ENCODE results near the gene ZFYVE28. TPM values are rescaled to one million over a fixed set of nuclear protein-coding genes. Genes with fewer than 3 reads are reported as not detected.
A peak's percentile ranks its signal among the peaks of the same experiment; 100 is the strongest.

Gene ZFYVE28
- total RNA-seq, 2 experiments from 2014 or later, result 3.8 to 4.6 TPM

DNA sequence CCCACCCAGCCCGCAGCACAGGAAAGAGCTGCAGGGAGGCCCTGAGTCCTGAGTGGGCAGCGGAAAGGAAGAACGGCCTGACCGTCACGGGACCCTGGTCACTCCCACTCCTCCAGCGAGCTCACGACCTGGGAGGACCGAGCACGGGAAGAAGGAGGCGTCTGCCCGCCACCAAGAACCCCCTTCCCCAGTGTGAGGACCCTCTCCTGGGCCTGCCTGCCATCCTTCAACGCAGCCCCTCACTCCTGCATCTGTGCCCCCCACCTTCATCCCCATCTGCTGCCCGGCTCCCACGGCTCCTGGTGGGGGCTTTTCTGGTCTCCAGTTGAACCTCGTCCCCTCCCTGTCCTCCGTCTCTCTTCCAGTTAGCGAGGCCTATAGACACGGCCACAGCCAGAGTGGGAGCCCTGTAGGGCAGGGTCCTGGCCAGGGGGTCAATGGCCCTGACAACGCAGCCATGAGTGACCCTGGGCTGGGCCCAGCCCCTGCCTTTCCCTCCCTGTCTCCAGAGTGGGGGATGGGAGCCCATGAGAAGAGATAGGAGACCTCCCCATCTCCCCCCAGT, 115.2 kb downstream of the ZFYVE28 start:
- H3K9me3 Mint-ChIP-seq, result peaks cover 5% of the 10 kb centered on the region
- no peaks in the 10 kb centered on the region for H3K36me3 Mint-ChIP-seq
- H3K27me3 Mint-ChIP-seq, result no peaks in the 10 kb centered on the region
- no peak for DNase-seq
- H3K4me1 Mint-ChIP-seq, result no peaks in the 10 kb centered on the region
- H3K27ac Mint-ChIP-seq, result no peak overlapping the region
- no peak overlapping the region for H3K4me3 Mint-ChIP-seq

DNA sequence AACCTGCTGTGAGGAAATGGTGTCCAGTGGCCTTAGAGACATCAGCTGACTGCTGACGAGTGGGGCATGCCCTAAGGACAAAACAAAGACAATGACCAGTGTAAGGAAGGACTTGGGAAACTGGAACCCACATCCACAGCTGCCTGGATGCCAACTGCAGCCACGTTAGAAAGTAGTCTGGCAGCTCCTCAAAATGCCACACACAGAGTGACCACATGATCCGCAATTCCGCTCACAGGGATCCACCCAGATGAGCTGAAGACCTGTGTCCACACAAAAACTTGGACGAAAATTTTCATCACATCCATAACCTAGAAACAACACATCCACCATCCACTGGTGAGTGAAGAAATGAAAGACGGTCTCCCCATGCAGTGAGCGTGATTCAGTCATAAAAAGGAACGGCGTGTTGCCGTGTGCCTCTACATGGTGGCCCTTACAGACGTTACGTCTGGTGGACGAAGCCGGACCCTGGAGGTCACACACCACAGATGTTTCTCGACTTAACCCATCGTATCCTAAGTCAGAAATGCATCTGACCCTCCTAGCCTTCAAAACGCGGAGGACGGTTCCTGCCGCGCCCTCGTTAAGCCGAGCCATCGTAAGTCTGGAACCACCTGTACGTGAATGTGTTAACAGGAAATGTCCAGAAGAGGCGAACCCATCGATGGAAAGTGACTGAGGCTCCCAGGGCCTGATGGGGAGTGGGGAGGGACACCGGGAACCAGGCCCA, 115.9 kb downstream of the ZFYVE28 start:
- peaks cover 5% of the 10 kb centered on the region for H3K4me1 Mint-ChIP-seq
- DNase-seq, result no peak

DNA sequence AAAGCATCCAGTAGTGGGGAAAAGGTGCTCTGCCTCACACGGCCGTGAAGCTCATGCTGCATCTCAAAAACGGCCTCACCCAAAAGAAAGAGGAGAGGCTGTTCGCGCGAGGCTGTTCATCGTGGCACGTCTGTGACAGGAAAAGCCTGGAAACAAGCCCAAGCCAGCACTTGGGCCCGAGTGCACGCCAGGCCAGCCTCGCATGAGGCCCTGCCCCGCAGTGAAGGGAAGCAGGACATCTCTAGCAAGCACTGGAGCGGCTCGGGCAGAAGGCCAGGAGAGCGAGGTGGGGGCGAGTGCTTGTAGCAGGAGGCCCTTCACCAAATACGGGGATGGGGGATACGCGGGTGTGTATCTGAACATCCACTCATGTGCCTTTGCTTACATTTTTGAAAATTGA, 116.6 kb downstream of the ZFYVE28 start:
- DNase-seq, result no peak
- H3K4me1 Mint-ChIP-seq, result peaks cover 13% of the 10 kb centered on the region
- no peaks in the 10 kb centered on the region for H3K27me3 Mint-ChIP-seq
- H3K4me3 Mint-ChIP-seq, result no peak overlapping the region
- H3K36me3 Mint-ChIP-seq, result no peaks in the 10 kb centered on the region
- peaks cover 2% of the 10 kb centered on the region for H3K9me3 Mint-ChIP-seq
- no peak overlapping the region for H3K27ac Mint-ChIP-seq

More for the DNA sequence above, 115.9 kb downstream of the ZFYVE28 start:
- no peak overlapping the region for H3K27ac Mint-ChIP-seq
- H3K36me3 Mint-ChIP-seq, result no peaks in the 10 kb centered on the region
- H3K27me3 Mint-ChIP-seq, result no peaks in the 10 kb centered on the region
- no peak overlapping the region for H3K4me3 Mint-ChIP-seq
- H3K9me3 Mint-ChIP-seq, result peaks cover 5% of the 10 kb centered on the region

DNA sequence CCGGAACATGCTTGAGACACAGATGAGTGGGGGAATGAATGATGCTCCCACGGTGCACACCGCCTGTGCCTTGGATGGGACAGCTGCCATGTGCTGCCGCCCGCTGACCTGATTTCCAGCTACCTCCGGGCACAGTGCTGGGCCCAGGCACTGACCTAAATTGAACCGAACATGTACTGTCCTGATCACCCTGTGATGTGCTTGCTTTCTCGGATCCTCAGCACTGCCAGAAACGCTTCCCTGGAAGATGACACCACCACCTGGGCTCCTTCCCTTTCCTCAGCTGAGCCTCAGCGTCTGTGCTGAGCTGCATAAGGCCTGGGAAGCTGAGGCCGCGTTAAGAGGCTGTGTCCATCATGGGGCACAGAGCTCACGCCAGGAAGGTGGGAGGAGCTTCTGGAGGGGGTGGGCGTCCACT, 117.2 kb downstream of the ZFYVE28 start:
- peaks cover 16% of the 10 kb centered on the region for H3K4me1 Mint-ChIP-seq
- no peak overlapping the region for H3K4me3 Mint-ChIP-seq
- no peak overlapping the region for H3K27ac Mint-ChIP-seq
- H3K27me3 Mint-ChIP-seq, result no peaks in the 10 kb centered on the region
- DNase-seq, result no peak
- no peaks in the 10 kb centered on the region for H3K36me3 Mint-ChIP-seq
- H3K9me3 Mint-ChIP-seq, result no peaks in the 10 kb centered on the region

DNA sequence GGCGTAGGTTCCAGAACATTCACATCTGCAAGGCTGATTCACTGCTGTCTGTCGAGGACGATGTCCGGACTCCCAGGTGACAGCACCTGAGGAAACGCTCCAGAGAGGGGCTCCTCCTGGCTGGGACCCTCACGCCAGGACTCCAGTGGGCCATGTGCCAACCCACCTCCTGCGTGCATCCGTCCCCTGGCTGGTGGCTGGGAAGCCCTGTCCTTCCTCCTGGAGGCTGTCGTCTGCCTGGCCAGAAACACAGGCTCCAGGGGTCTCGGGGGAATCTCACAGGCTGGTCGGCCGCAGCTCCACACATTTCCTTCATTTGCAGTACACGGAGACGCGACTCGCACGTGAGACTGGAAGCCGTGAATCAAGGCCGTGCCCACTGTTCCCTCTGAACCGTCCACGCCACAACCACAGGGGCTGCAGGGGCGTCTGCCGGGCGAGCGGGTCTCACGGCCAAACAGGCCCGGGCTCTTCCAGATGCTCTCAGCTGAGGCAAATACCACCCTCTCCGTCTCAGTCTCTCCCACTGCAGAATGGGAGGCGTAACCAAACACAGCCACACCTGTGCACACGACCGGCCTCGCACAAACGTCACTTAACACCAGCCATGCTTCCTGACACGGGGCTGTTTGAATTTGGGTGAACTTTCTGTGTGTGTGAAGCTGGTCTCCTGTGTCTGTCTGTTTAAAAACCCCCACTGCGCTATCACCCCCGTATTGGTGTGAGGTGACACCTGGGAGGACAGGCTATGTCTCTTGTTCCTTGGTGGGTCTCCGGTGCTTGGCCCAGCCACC, 117.8 kb downstream of the ZFYVE28 start:
- no peaks in the 10 kb centered on the region for H3K9me3 Mint-ChIP-seq
- H3K4me3 Mint-ChIP-seq, result no peak overlapping the region
- H3K36me3 Mint-ChIP-seq, result no peaks in the 10 kb centered on the region
- H3K27me3 Mint-ChIP-seq, result no peaks in the 10 kb centered on the region
- H3K4me1 Mint-ChIP-seq, result peaks cover 21% of the 10 kb centered on the region
- no peak overlapping the region for H3K27ac Mint-ChIP-seq
- no peak for DNase-seq

DNA sequence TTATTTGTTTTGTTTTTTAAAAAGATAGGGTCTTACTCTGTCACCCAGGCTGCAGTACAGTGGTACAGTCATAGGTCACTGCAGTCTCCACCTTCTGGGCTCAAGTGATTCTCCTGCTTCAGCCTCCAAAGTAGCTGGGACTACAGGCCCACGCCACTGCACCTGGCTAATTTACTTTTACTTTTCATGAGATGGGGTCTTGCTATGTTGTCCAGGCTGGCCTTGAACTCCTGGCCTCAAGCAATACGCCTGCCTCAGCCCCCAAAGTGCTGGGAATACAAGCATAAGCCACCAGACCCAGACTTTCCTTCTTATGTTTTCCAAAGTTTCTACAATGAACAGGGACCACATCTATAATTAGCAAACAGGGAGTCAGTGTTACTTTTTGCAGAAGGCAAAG, 118.7 kb downstream of the ZFYVE28 start:
- Mint-ChIP-seq H3K27ac (no peak overlapping the region), H3K9me3 (no peaks in the 10 kb centered on the region), H3K27me3 (no peaks in the 10 kb centered on the region), H3K36me3 (no peaks in the 10 kb centered on the region), H3K4me1 (peaks cover 26% of the 10 kb centered on the region), H3K4me3 (no peak overlapping the region)
- no peak for DNase-seq

DNA sequence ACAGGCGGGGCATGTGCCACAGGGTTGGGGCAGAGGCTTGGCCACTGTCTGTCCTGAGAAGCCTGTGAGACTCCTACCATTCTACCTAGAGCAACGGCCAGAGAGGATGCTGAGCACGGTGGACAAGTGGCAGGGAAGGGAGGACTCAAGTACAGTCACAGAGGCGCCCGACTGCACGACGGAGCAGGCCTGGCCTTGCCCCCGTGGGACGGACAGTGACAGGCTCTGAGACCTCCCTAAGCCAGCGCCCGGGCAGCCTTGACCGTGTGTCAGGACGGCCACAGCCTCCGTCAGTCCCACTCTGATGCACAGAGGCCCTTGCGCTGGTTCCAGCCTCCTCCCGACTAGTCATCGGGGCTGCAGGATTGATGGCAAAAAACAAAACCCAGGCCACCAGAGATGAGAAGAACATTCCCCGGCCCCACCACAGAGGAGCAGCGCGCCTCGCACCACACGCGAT, 119.9 kb downstream of the ZFYVE28 start:
- Mint-ChIP-seq H3K36me3 (no peaks in the 10 kb centered on the region), H3K4me1 (peaks cover 31% of the 10 kb centered on the region), H3K4me3 (no peak overlapping the region), H3K27ac (no peak overlapping the region), H3K27me3 (no peaks in the 10 kb centered on the region), H3K9me3 (peaks cover 3% of the 10 kb centered on the region)
- no peak for DNase-seq

DNA sequence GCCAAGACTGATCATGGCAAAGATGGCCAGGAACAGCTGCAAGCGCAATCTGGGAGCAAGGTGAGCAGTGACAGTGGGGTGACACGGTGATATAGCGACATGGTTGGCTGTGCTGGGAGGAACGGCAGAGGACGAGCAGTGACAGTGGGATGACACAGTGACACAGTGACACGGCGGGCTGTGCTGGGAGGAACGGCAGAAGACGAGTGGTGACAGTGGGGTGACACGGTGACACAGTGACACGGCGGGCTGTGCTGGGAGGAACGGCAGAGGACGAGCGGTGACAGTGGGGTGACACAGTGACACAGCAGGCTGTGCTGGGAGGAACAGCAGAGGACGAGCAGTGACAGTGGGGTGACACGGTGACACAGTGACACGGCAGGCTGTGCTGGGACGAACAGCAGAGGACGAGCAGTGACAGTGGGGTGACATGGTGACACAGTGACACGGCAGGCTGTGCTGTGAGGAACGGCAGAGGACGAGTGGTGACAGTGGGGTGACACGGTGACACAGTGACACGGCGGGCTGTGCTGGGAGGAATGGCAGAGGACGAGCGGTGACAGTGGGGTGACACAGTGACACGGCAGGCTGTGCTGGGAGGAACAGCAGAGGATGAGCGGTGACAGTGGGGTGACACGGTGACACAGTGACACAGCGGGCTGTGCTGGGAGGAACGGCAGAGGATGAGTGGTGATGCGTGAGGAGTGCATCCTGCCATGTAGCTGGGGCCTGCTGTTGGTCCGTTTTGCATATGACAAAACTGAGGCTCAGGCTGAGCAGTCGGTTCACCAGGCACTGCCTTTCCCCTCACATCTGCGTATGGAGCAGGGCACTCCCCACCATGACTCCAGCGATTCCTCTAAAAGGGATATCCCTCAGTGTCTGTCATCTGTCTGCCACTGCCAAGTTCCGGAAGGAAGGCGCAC, 120.6 kb downstream of the ZFYVE28 start:
- no peaks in the 10 kb centered on the region for H3K27me3 Mint-ChIP-seq
- H3K9me3 Mint-ChIP-seq, result peaks cover 3% of the 10 kb centered on the region
- H3K27ac Mint-ChIP-seq, result peak overlapping the region; percentile 41
- H3K4me1 Mint-ChIP-seq, result peaks cover 31% of the 10 kb centered on the region
- no peak for DNase-seq
- no peaks in the 10 kb centered on the region for H3K36me3 Mint-ChIP-seq
- peak overlapping the region; percentile 30 for H3K4me3 Mint-ChIP-seq

DNA sequence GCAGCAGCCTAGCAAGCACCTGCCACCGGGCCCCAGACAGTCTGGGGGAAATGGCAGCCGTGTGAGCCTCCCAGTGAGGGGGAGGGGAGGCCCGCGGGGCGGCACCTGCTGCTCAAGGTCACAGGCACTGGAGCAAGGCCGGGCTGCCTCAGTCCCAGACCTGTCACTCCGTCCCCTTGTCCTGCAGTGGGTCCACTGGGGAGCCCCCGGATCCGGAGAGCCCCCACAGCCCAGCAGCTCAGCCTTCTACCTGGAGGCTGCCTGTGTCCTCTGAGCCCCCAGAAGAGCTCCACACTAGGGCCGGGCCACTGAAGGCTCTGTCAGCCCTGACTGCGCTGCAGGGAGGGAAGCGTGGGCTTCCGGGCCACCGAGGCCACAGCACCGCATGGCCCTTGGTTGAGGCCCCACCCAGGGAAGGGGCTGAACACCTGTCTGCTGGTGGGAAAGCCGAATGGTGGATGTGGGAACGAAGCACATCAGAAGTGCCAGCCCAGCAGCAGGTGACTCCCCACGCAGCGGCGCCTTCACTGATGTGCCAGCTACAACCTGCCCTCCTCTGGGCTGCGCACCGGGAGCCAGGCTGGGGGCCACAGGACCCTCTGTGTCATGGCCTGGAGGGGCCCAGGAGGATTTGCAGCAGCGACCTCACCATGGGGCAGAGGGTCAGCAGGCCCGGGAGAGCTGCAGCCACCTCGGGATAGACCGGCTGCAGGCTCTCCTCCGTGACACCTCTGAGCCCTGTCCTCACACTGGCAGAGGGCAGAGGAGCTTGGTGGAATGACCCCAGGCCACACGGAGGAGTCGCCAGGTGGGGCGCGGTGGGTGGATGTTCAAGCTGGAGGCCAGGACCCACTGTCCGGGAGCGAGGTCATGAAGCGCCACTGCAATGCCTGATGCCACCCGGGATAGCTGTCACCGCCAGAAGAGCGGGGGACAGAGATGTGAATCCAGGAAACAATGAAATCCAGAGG, 121.5 kb downstream of the ZFYVE28 start:
- peaks cover 37% of the 10 kb centered on the region for H3K4me1 Mint-ChIP-seq
- peak; percentile 26 for DNase-seq
- peak overlapping the region; percentile 30 for H3K4me3 Mint-ChIP-seq
- H3K36me3 Mint-ChIP-seq, result no peaks in the 10 kb centered on the region
- H3K9me3 Mint-ChIP-seq, result peaks cover 3% of the 10 kb centered on the region
- H3K27me3 Mint-ChIP-seq, result no peaks in the 10 kb centered on the region
- H3K27ac Mint-ChIP-seq, result no peak overlapping the region

DNA sequence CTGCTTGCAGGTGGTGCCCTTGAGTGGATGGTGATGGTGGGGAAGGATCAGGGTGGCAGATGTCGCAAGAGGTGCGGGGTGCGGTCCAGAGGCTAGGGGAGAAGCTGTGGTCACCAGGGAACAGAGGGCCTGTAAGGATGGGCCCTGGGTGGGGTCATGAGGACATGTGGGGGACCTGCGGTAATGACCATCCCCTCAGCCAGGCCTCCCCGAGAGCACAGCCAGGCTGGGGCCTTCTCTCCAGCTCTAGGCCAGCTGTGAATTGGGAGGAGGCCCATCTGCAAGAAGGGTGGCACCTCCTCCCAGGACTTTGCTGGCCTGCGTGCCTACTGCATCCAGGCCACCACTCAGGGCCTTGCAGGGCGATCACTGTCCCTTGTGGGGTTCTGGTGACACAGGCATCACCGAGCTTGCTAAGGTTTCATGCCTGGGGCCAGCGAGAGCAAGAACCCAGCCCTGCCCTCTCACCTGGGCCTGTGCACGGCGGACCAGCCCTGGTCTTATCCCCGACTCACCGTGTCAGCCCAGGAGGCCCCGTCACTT, 122.5 kb downstream of the ZFYVE28 start:
- H3K4me1 Mint-ChIP-seq, result peaks cover 43% of the 10 kb centered on the region
- H3K9me3 Mint-ChIP-seq, result peaks cover 3% of the 10 kb centered on the region
- no peak for DNase-seq
- H3K4me3 Mint-ChIP-seq, result no peak overlapping the region
- H3K27ac Mint-ChIP-seq, result no peak overlapping the region
- H3K27me3 Mint-ChIP-seq, result no peaks in the 10 kb centered on the region
- H3K36me3 Mint-ChIP-seq, result no peaks in the 10 kb centered on the region

DNA sequence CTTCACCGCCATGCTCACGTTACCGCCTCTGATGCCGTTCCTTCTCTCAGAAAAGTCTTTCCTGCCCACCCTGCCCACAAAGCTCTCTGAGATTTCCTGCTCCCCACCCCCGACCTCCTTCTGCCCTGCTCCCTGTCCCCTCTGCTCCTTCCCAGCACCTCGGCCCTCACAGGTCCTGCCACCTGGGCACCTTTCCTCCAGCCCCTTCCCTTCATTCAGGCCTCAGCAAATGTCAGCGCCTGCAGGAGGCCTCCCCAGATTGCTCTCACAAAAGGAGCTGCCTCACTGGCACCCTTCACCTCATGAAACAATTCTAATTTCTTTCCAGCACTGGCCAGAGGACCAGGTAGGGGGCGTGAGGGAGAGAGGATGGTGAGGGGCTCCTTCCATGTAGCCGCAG, 122.9 kb downstream of the ZFYVE28 start:
- no peak for DNase-seq
- Mint-ChIP-seq H3K27me3 (no peaks in the 10 kb centered on the region), H3K36me3 (no peaks in the 10 kb centered on the region), H3K4me3 (no peak overlapping the region), H3K4me1 (peaks cover 47% of the 10 kb centered on the region), H3K9me3 (peaks cover 3% of the 10 kb centered on the region), H3K27ac (no peak overlapping the region)

DNA sequence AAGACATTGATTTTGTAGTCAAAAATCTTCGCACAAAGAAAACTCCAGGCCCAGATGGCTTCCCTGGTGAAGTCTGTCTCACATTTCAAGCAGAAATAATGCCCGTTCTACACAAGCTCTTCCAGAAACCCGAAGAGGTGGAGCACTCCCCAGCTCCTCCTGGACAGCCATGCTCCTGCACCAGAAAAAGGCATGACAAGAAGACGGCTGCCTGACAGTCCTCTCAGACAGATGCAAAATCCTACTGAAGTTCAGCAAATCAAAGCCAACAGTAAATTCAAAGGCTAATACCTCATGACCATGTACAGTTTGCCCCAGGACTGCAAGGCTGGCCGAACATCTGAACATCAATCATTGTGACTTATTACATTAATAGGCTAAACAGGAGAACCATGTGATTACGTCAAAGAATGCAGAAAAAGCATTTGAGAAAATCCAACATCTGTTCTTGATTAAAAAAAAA, 125.8 kb downstream of the ZFYVE28 start:
- peaks cover 51% of the 10 kb centered on the region for H3K4me1 Mint-ChIP-seq
- H3K9me3 Mint-ChIP-seq, result peaks cover 3% of the 10 kb centered on the region
- H3K4me3 Mint-ChIP-seq, result no peak overlapping the region
- no peak overlapping the region for H3K27ac Mint-ChIP-seq
- H3K27me3 Mint-ChIP-seq, result no peaks in the 10 kb centered on the region
- no peaks in the 10 kb centered on the region for H3K36me3 Mint-ChIP-seq
- no peak for DNase-seq

All from activated naive CD8-positive, alpha-beta T cell treated with anti-CD3 and anti-CD28 coated beads for 36 hours (primary cell).